Uterus (tissue), 4 donors: ENCODE data around the gene HAUS8. TPM values are rescaled to one million over a fixed set of nuclear protein-coding genes. Genes with fewer than 3 reads are reported as not detected.
"Not testable (repeated sequence)": the region's sequence is repeated elsewhere in the genome, so short reads cannot be mapped to it uniquely, and the experiment has no call there.

ENCODE experiments used
- DNase-seq, 2 donors: peaks; one replicate each; pipeline ENCODE4 v3.0.0-alpha.2; 2019 to 2020
- H3K27ac ChIP-seq, 2 donors: fragments of 200-600 bp; sonication (generic); 1 replicate in 1 of 2; 2 replicates in 1 of 2; pipeline ENCODE4 v1.5.1; 2016 to 2018
- H3K27me3 ChIP-seq, 2 donors: fragments of 200-600 bp; sonication (generic); one replicate each; pipeline ENCODE4 v1.5.1; 2018 to 2019; ENCODE audit warnings: control low read depth in 1 of 2
- H3K36me3 ChIP-seq, 2 donors: fragments of 200-600 bp; sonication (generic); one replicate each; pipeline ENCODE4 v1.5.1; 2019; ENCODE audit warnings: control low read depth in 1 of 2
- H3K4me1 ChIP-seq, 2 donors: fragments of 200-600 bp; sonication (generic); one replicate each; pipeline ENCODE4 v1.5.1; 2018 to 2019; ENCODE audit warnings: control low read depth in 1 of 2
- H3K4me3 ChIP-seq, 2 donors: fragments of 200-600 bp; sonication (generic); 1 replicate in 1 of 2; 2 replicates in 1 of 2; pipeline ENCODE4 v1.5.1; 2018 to 2019; ENCODE audit warnings: mild to moderate bottlenecking in 1 of 2
- H3K9me3 ChIP-seq, 2 donors: fragments of 200-600 bp; sonication (generic); one replicate each; pipeline ENCODE4 v1.5.1; 2019; ENCODE audit warnings: control low read depth in 1 of 2
- CTCF ChIP-seq, 4 experiments: fragments of 200-600 bp in 2 of 4; fragments of 450-650 bp in 2 of 4; sonication (generic) in 2 of 4; IDR thresholded peaks; one replicate each; pipeline ENCODE4 v1.5.1; 2016 to 2019; ENCODE audit warnings: antibody characterized with exemption in 4 of 4, mild to moderate bottlenecking in 2 of 4, moderate library complexity in 1 of 4
- POLR2A ChIP-seq, 2 donors: fragments of 450-650 bp; IDR thresholded peaks; one replicate each; pipeline ENCODE4 v1.6.1; 2016; ENCODE audit warnings: antibody characterized with exemption in 2 of 2, mild to moderate bottlenecking in 1 of 2, moderate library complexity in 1 of 2
- intact Hi-C: fragments of 100-400 bp; cut with DNase I; formaldehyde crosslinking; loops from one replicate; pipeline ENCODE4 v1.15.1; 2023; ENCODE audit warnings: low total_unique reads
- total RNA-seq, 4 donors: library from RNA; depleted of rRNA in 3 of 4; stranded (reverse); fragments of >200 nt in 3 of 4; gene quantifications; one replicate each; pipeline versions ENCODE4 v1.1.0 to v1.2.4, GENCODE V29; 2014 to 2023
- donor health status: DM: yes; HTN: yes; CAD: no.

HAUS8 gene
- total RNA-seq, 4 donors from 2014 or later = 2.6 to 11.5 (median 6.9) TPM

GRCh38 chr19:17020385-17020784 is 54.9 kb downstream of the HAUS8 start:
- no peak overlapping the region for H3K27ac ChIP-seq
- no peak for DNase-seq
- H3K9me3 ChIP-seq = peaks cover 0 to 4% of the 10 kb centered on the region in 2 donors
- no peak overlapping the region for H3K4me3 ChIP-seq
- intact Hi-C loops = no loop called here
- no peak for TF ChIP-seq CTCF (IDR thresholded peaks at IDR 0.05)
- no peak for TF ChIP-seq POLR2A (IDR thresholded peaks at IDR 0.05)
- H3K36me3 ChIP-seq = no peaks in the 10 kb centered on the region
- H3K4me1 ChIP-seq = no peaks in the 10 kb centered on the region
- H3K27me3 ChIP-seq = no peaks in the 10 kb centered on the region

GRCh38 chr19:17014212-17014861 is 60.9 kb downstream of the HAUS8 start:
- intact Hi-C loops, DNase-seq, H3K4me1 ChIP-seq, H3K27me3 ChIP-seq, H3K4me3 ChIP-seq, H3K9me3 ChIP-seq, H3K27ac ChIP-seq, H3K36me3 ChIP-seq: not testable (repeated sequence)

GRCh38 chr19:17011485-17011884 is 63.8 kb downstream of the HAUS8 start:
- no peak overlapping the region for H3K4me3 ChIP-seq
- DNase-seq = no peak
- H3K27me3 ChIP-seq = no peaks in the 10 kb centered on the region
- no peaks in the 10 kb centered on the region for H3K36me3 ChIP-seq
- intact Hi-C loops = no loop called here
- no peak overlapping the region for H3K27ac ChIP-seq
- no peaks in the 10 kb centered on the region for H3K4me1 ChIP-seq
- H3K9me3 ChIP-seq = no peaks in the 10 kb centered on the region
- TF ChIP-seq CTCF (IDR thresholded peaks at IDR 0.05) = no peak
- no peak for TF ChIP-seq POLR2A (IDR thresholded peaks at IDR 0.05)

- no peak for DNase-seq
- Histone ChIP-seq H3K4me3 (no peak overlapping the region), H3K36me3 (no peaks in the 10 kb centered on the region), H3K9me3 (no peaks in the 10 kb centered on the region), H3K4me1 (no peaks in the 10 kb centered on the region), H3K27ac (no peak overlapping the region), H3K27me3 (no peaks in the 10 kb centered on the region)
- TF ChIP-seq POLR2A (IDR thresholded peaks at IDR 0.05) (no peak), CTCF (IDR thresholded peaks at IDR 0.05) (no peak)
- intact Hi-C loops = no loop called here
These were observed 68.7 kb downstream of the HAUS8 start for GRCh38 chr19:17006579-17006978.

GRCh38 chr19:17005000-17005399 is 70.3 kb downstream of the HAUS8 start:
- H3K27me3 ChIP-seq = no peaks in the 10 kb centered on the region

More at GRCh38 chr19:17005000-17005399, 70.3 kb downstream of the HAUS8 start:
- no peak overlapping the region for H3K4me3 ChIP-seq
- no peaks in the 10 kb centered on the region for H3K36me3 ChIP-seq
- H3K4me1 ChIP-seq = no peaks in the 10 kb centered on the region
- no peak overlapping the region for H3K27ac ChIP-seq
- no peak for DNase-seq
- intact Hi-C loops = no loop called here
- no peak for TF ChIP-seq POLR2A (IDR thresholded peaks at IDR 0.05)
- TF ChIP-seq CTCF (IDR thresholded peaks at IDR 0.05) = no peak
- H3K9me3 ChIP-seq = no peaks in the 10 kb centered on the region
